K562 (cell line): ENCODE measurements around the gene STARD3NL. TPM values are rescaled to one million over a fixed set of nuclear protein-coding genes. Genes with fewer than 3 reads are reported as not detected.

ENCODE experiments used
- ATAC-seq: fragments of 200-7000 bp; cut with Tn5 transposase; 3 replicates; pipeline ENCODE4 v1.9.1; 2020; ENCODE audit warnings: moderate library complexity
- BruUV-seq: library from RNA; stranded (reverse); fragments of 400-500 nt; replicated peaks from 2 replicates; lab custom pipeline; 2021; lab: Mats Ljungman, UMichigan
- CTCF ChIA-PET: fragments of 300-600 bp; formaldehyde crosslinking; extraction: SDS; loops from one replicate; lab custom pipeline; 2021; ENCODE audit warnings: low intra/inter-chr PET ratio; lab: Yijun Ruan, JAX
- POLR2A ChIA-PET: fragments of 300-600, 350-650 bp; sonication (Branson Sonifier 250); formaldehyde crosslinking; extraction: SDS; loops from one replicate; lab custom pipeline; 2021; ENCODE audit warnings: antibody characterized with exemption, inconsistent platforms; lab: Yijun Ruan, JAX
- DNase-seq, 4 experiments: peaks; one replicate each; pipeline versions ENCODE4 v3.0.0 to v3.0.0-alpha.2; 2011 to 2018; ENCODE audit warnings: low spot score in 3 of 4, mixed read lengths in 3 of 4; ENCODE audit errors: extremely low read depth in 1 of 4
- FAIRE-seq: peaks from 2 replicates; lab custom pipeline; 2011; peaks lifted over from hg19 to GRCh38; lab: Jason Lieb, UNC
- H2AFZ ChIP-seq: 2 replicates; pipeline ENCODE4 v1.6.0; 2011; ENCODE audit warnings: low read depth, low read length, control low read depth, inconsistent platforms
- H3K27ac ChIP-seq: fragments of 200-600 bp; 3 replicates; pipeline ENCODE4 v1.8.0; 2011; ENCODE audit warnings: low read depth, mild to moderate bottlenecking, control low read depth, inconsistent platforms, low read length, moderate library complexity, mixed read lengths; ENCODE audit errors: extremely low read depth
- H3K27me3 ChIP-seq, 2 experiments: fragments of 300-600 bp in 1 of 2; 2 replicates in 1 of 2; 3 replicates in 1 of 2; pipeline versions ENCODE4 v1.6.0 to v1.8.0; 2011; ENCODE audit warnings: inconsistent platforms in 2 of 2, low read length in 2 of 2, mild to moderate bottlenecking in 1 of 2, mixed read lengths in 1 of 2, moderate library complexity in 1 of 2; ENCODE audit not compliant: control insufficient read depth in 2 of 2, insufficient read depth in 2 of 2
- H3K36me3 ChIP-seq: fragments of 300-600 bp; 3 replicates; pipeline ENCODE4 v1.8.0; 2011; ENCODE audit warnings: mild to moderate bottlenecking, low read length, inconsistent platforms; ENCODE audit not compliant: control insufficient read depth, insufficient read depth
- H3K4me1 ChIP-seq, 2 experiments: fragments of 200-600 bp in 1 of 2; replicated peaks in 1 of 2; 2 replicates in 1 of 2; 3 replicates in 1 of 2; pipeline versions ENCODE4 v1.5.1 to v1.8.0; 2011; ENCODE audit warnings: inconsistent platforms in 2 of 2, low read length in 2 of 2, mild to moderate bottlenecking in 1 of 2, mixed read lengths in 1 of 2, moderate library complexity in 1 of 2; ENCODE audit not compliant: control insufficient read depth in 2 of 2, insufficient read depth in 2 of 2
- H3K4me2 ChIP-seq: 2 replicates; pipeline ENCODE4 v1.6.1; 2011; ENCODE audit warnings: low read length, control low read depth, inconsistent platforms, mixed read lengths; ENCODE audit not compliant: insufficient read depth
- H3K4me3 ChIP-seq: fragments of 200-600 bp; sonication (generic), shearing (Covaris generic); 2 replicates; pipeline ENCODE4 v1.5.1; 2016; ENCODE audit warnings: control low read depth, inconsistent platforms
- H3K79me2 ChIP-seq: fragments of 200-600 bp; 3 replicates; pipeline ENCODE4 v1.8.0; 2011; ENCODE audit warnings: low read length, inconsistent platforms; ENCODE audit not compliant: control insufficient read depth, insufficient read depth
- H3K9ac ChIP-seq, 2 experiments: 2 replicates each; pipeline versions ENCODE4 v1.6.0 to v1.6.1; 2011; ENCODE audit warnings: low read depth in 2 of 2, low read length in 2 of 2, control low read depth in 1 of 2, inconsistent platforms in 1 of 2, mild to moderate bottlenecking in 1 of 2, mixed read lengths in 1 of 2; ENCODE audit not compliant: insufficient read depth in 1 of 2
- H3K9me1 ChIP-seq: one replicate; pipeline ENCODE4 v1.6.0; 2011; ENCODE audit warnings: inconsistent platforms, mild to moderate bottlenecking, low read length, moderate library complexity; ENCODE audit not compliant: control insufficient read depth, insufficient read depth
- H3K9me3 ChIP-seq: replicated peaks from 2 replicates; pipeline ENCODE4 v1.5.1; 2011; ENCODE audit warnings: low read depth, low read length, inconsistent platforms; ENCODE audit not compliant: control insufficient read depth, insufficient read depth
- H4K20me1 ChIP-seq: replicated peaks from 2 replicates; pipeline ENCODE4 v1.6.1; 2011; ENCODE audit warnings: low read length, inconsistent platforms, mixed read lengths; ENCODE audit not compliant: control insufficient read depth, insufficient read depth
- AFF1 ChIP-seq, 2 experiments: fragments of 450-650 bp; IDR thresholded peaks; 2 replicates each; pipeline ENCODE4 v1.6.1; 2018; ENCODE audit warnings: mild to moderate bottlenecking in 2 of 2, low read depth in 1 of 2; ENCODE audit not compliant: partially characterized antibody in 2 of 2
- AFF4 ChIP-seq: sonication (generic); formaldehyde crosslinking; IDR thresholded peaks from 2 replicates; pipeline ENCODE4 v1.8.0; 2023; ENCODE audit warnings: mild to moderate bottlenecking, missing genetic modification reagents
- CXXC5 ChIP-seq: fragments of 250-450 bp; sonication (Bioruptor Pico); IDR thresholded peaks from 2 replicates; pipeline ENCODE4 v1.8.0; 2022; ENCODE audit warnings: inconsistent platforms, mild to moderate bottlenecking, moderate library complexity
- FOXA3 ChIP-seq, 2 experiments: fragments of 450-650 bp in 1 of 2; sonication (generic) in 1 of 2; formaldehyde crosslinking; IDR thresholded peaks in 1 of 2; conservative IDR thresholded peaks in 1 of 2; 2 replicates each; pipeline versions ENCODE4 v1.4.0 to v1.8.0; 2020 to 2022; ENCODE audit warnings: mild to moderate bottlenecking in 2 of 2, missing genetic modification reagents in 1 of 2
- FOXM1 ChIP-seq, 2 experiments: fragments of 450-650 bp in 1 of 2; sonication (generic) in 1 of 2; formaldehyde crosslinking in 1 of 2; IDR thresholded peaks; 2 replicates each; pipeline versions ENCODE4 v1.6.1 to v1.9.0; 2017 to 2022; ENCODE audit warnings: low read depth in 2 of 2, mild to moderate bottlenecking in 2 of 2, missing genetic modification reagents in 1 of 2, moderate library complexity in 1 of 2
- FOXP1 ChIP-seq: sonication (generic); formaldehyde crosslinking; IDR thresholded peaks from 2 replicates; pipeline ENCODE4 v1.8.0; 2022; ENCODE audit warnings: mild to moderate bottlenecking, missing genetic modification reagents
- GATAD2B ChIP-seq: fragments of 450-650 bp; IDR thresholded peaks from 2 replicates; pipeline ENCODE4 v1.6.1; 2017; ENCODE audit warnings: mild to moderate bottlenecking, borderline replicate concordance
- HMBOX1 ChIP-seq: sonication (generic); IDR thresholded peaks from 2 replicates; pipeline ENCODE4 v1.6.1; 2016
- TAF1 ChIP-seq: IDR thresholded peaks from 2 replicates; pipeline ENCODE4 v1.6.1; 2011; ENCODE audit warnings: mild to moderate bottlenecking, low read length, moderate library complexity; ENCODE audit not compliant: insufficient read depth, control insufficient read depth, severe bottlenecking; ENCODE audit errors: extremely low read depth
- ZNF175 ChIP-seq: fragments of 200-800 bp; sonication (Bioruptor generic); IDR thresholded peaks from 2 replicates; pipeline ENCODE4 v1.6.1; 2016; ENCODE audit warnings: low read depth, mild to moderate bottlenecking, missing genetic modification characterization, missing compliant biosample characterization
- ZNF76 ChIP-seq: fragments of 250-450 bp; sonication (Bioruptor Pico); IDR thresholded peaks from 2 replicates; pipeline ENCODE4 v1.4.0; 2020; ENCODE audit warnings: mild to moderate bottlenecking, moderate library complexity, borderline replicate concordance
- WGBS: fragments of 100-300 bp; shearing (Covaris generic); methylation state at CpG from one replicate; pipeline ENCODE4 v1.1.6; 2016; ENCODE audit warnings: low coverage, mixed read lengths; ENCODE audit not compliant: insufficient coverage; ENCODE audit errors: missing lambda C conversion rate; 5-methylcytosine and 5-hydroxymethylcytosine counted together
- in situ Hi-C: fragments of 300-500 bp; cut with MboI; formaldehyde crosslinking; loops from 4 replicates; pipeline ENCODE4 v1.15.0; 2018; ENCODE audit warnings: inconsistent platforms, mixed read lengths
- intact Hi-C: fragments of 100-400 bp; cut with micrococcal nuclease; formaldehyde crosslinking; loops from 2 replicates; pipeline ENCODE4 v1.14.2; 2022
- polyA plus RNA-seq, 8 experiments: library from polyadenylated mRNA; depleted of rRNA in 4 of 8; stranded (reverse) in 5 of 8; unstranded in 3 of 8; fragments of >200 nt; fragmentation: Nextera tagmentation in 2 of 8; fragmentation: Illumina TruSeq in 1 of 8; extraction: Ambion mirVana in 2 of 8; extraction: Trizol in 1 of 8; gene quantifications; 2 replicates each; pipeline versions ENCODE4 v1.2.1 to v1.2.3, GENCODE V29; 2011 to 2014; ENCODE audit warnings: inconsistent platforms in 1 of 8, missing spikeins in 1 of 8
- total RNA-seq, 7 experiments: library from RNA; depleted of rRNA in 6 of 7; stranded (reverse); fragments of >200 nt in 6 of 7; fragmentation: Illumina TruSeq in 2 of 7; extraction: Trizol in 2 of 7; gene quantifications; 2 replicates each; pipeline versions ENCODE4 v1.2.1 to v1.2.3, GENCODE V29; 2011 to 2021; ENCODE audit warnings: low replicate concordance in 1 of 7

Gene STARD3NL
- total and polyA plus RNA-seq, 9 of the 15 experiments (the other 6 are each of a cell fraction or from before 2014, with no cell fraction given) = 42.2 to 90.0 (median 57.6) TPM

- no peak for TF ChIP-seq AFF1 (IDR thresholded peaks at IDR 0.05; ENCODE audit: low read depth in 1 of 2, partially characterized antibody in 2 of 2)
- TF ChIP-seq CXXC5 (CRISPR knock-in tag) = no peak
- no peak for TF ChIP-seq GATAD2B
- no peak for TF ChIP-seq HMBOX1
Observed at GRCh38 chr7:38223306-38223705, 45.3 kb downstream of the STARD3NL start (continued).

GRCh38 chr7:38224392-38224791 is 46.3 kb downstream of the STARD3NL start:
- ChIA-PET CTCF (interaction anchor here (0.6 to 3.8 kb wide), 2 partner anchors 106 to 117 kb away, joined by 3 to 63 read pairs; no protein-coding TSS in a partner anchor), POLR2A (no interaction called here)
- Histone ChIP-seq H3K9me1 (no peaks in the 10 kb centered on the region), H3K4me1 (no peaks in the 10 kb centered on the region), H3K9me3 (no peaks in the 10 kb centered on the region), H3K4me2 (no peak overlapping the region), H3K36me3 (peaks cover 39% of the 10 kb centered on the region; the same call in 2 of the 3 replicates), H2AFZ (no peak overlapping the region), H3K9ac (no peak overlapping the region), H3K79me2 (no peaks in the 10 kb centered on the region), H3K4me3 (no peak overlapping the region), H3K27ac (no peak overlapping the region), H4K20me1 (no peaks in the 10 kb centered on the region), H3K27me3 (no peaks in the 10 kb centered on the region)
- FAIRE-seq (no peak), DNase-seq (no peak), ATAC-seq (no peak)
- in situ Hi-C loops = loop anchor here (5.0 kb wide), 3 partner anchors 113 to 322 kb away; no protein-coding TSS in a partner anchor
- 78% methylated on average over 5 of the region's 5 CpGs for WGBS
- intact Hi-C loops = no loop called here
- BruUV-seq = no TSS peak
- no peak for TF ChIP-seq AFF4 (CRISPR knock-in tag)
- TF ChIP-seq ZNF76 (CRISPR knock-in tag) = no peak
- TF ChIP-seq FOXP1 (CRISPR knock-in tag) = no peak
- no peak for TF ChIP-seq TAF1
- no peak for TF ChIP-seq FOXM1 (IDR thresholded peaks at IDR 0.05; ENCODE audit: low read depth)
- TF ChIP-seq FOXM1 (CRISPR knock-in tag; IDR thresholded peaks at IDR 0.05; ENCODE audit: low read depth) = no peak
- TF ChIP-seq FOXA3 (CRISPR knock-in tag; conservative IDR thresholded peaks at IDR 0.05 in 1 of 2, IDR thresholded peaks at IDR 0.05 in 1 of 2) = no peak
- no peak for TF ChIP-seq ZNF175 (CRISPR knock-in tag)
